ENCODE results near the gene HSD3B7. TPM values are rescaled to one million over a fixed set of nuclear protein-coding genes. Genes with fewer than 3 reads are reported as not detected.
A peak's percentile ranks its signal among the peaks of the same experiment; 100 is the strongest.

Gene HSD3B7
- total RNA-seq, 1 donor: 26.8 TPM

GRCh38 chr16:30972872-30973271 lies 12.1 kb upstream of the HSD3B7 start:
- DNase-seq (ENCODE audit: low read depth): no peak
- no peak overlapping the region for H3K4me3 ChIP-seq (ENCODE audit: low read depth, low read length)
- peak; percentile 13 for TF ChIP-seq CTCF (IDR thresholded peaks at IDR 0.05; ENCODE audit: insufficient read depth, low read depth, low read length)

GRCh38 chr16:30974348-30974747 lies 10.7 kb upstream of the HSD3B7 start:
- DNase-seq (ENCODE audit: low read depth): no peak
- TF ChIP-seq CTCF (IDR thresholded peaks at IDR 0.05; ENCODE audit: insufficient read depth, low read depth, low read length): no peak
- H3K4me3 ChIP-seq (ENCODE audit: low read depth, low read length): no peak overlapping the region

- no peak overlapping the region for H3K4me3 ChIP-seq (ENCODE audit: low read depth, low read length)
- no peak for DNase-seq (ENCODE audit: low read depth)
- no peak for TF ChIP-seq CTCF (IDR thresholded peaks at IDR 0.05; ENCODE audit: insufficient read depth, low read depth, low read length)
These were observed 8.5 kb upstream of the HSD3B7 start for GRCh38 chr16:30976486-30976885.

GRCh38 chr16:30977502-30977901 lies 7.5 kb upstream of the HSD3B7 start:
- peak; percentile 36 for TF ChIP-seq CTCF (IDR thresholded peaks at IDR 0.05; ENCODE audit: insufficient read depth, low read depth, low read length)
- no peak for DNase-seq (ENCODE audit: low read depth)
- no peak overlapping the region for H3K4me3 ChIP-seq (ENCODE audit: low read depth, low read length)

GRCh38 chr16:30979170-30980022 lies 5.6 kb upstream of the HSD3B7 start:
- no peak for TF ChIP-seq CTCF (IDR thresholded peaks at IDR 0.05; ENCODE audit: insufficient read depth, low read depth, low read length)
- no peak overlapping the region for H3K4me3 ChIP-seq (ENCODE audit: low read depth, low read length)

GRCh38 chr16:30980023-30980371 lies 5.0 kb upstream of the HSD3B7 start:
- no peak overlapping the region for H3K4me3 ChIP-seq (ENCODE audit: low read depth, low read length)
- TF ChIP-seq CTCF (IDR thresholded peaks at IDR 0.05; ENCODE audit: insufficient read depth, low read depth, low read length): no peak
- no peak for DNase-seq (ENCODE audit: low read depth)

More at GRCh38 chr16:30979170-30980022, 5.6 kb upstream of the HSD3B7 start:
- DNase-seq (ENCODE audit: low read depth): no peak

- H3K4me3 ChIP-seq (ENCODE audit: low read depth, low read length): no peak overlapping the region
- TF ChIP-seq CTCF (IDR thresholded peaks at IDR 0.05; ENCODE audit: insufficient read depth, low read depth, low read length): no peak
- no peak for DNase-seq (ENCODE audit: low read depth)
These were observed 4.6 kb upstream of the HSD3B7 start for GRCh38 chr16:30980434-30980833.
